ENCODE measurements around the gene DGCR6L. TPM values are rescaled to one million over a fixed set of nuclear protein-coding genes. Genes with fewer than 3 reads are reported as not detected.
"Not testable (repeated sequence)": the region's sequence is repeated elsewhere in the genome, so short reads cannot be mapped to it uniquely, and the experiment has no call there.

Gene DGCR6L
- total RNA-seq (2014; rRNA removed; shearing (Covaris generic); ENCODE audit: low replicate concordance), result 32.7 and 64.7 TPM in 2 replicates

- Histone ChIP-seq H3K4me2 (ENCODE audit: low read depth, low read length, poor library complexity, severe bottlenecking) (peak within 1 kb of the TSS; percentile 95), H3K9me2 (replicated peaks; ENCODE audit: insufficient read depth, low read length) (no peaks in the 10 kb centered on the region), H3K9ac (ENCODE audit: low read length) (peak within 1 kb of the TSS; percentile 92), H3K27me3 (ENCODE audit: low read length) (no peaks in the 10 kb centered on the region), H3K4me1 (ENCODE audit: low read length) (peaks cover 25% of the 10 kb centered on the region), H3K4me3 (ENCODE audit: low read length) (peak within 1 kb of the TSS; percentile 76), H4K20me1 (ENCODE audit: insufficient read depth, low read depth, low read length) (no peaks in the 10 kb centered on the region), H3K27ac (ENCODE audit: low read length) (no peak within 1 kb of the TSS), H2AFZ (ENCODE audit: low read length) (peak within 1 kb of the TSS; percentile 98; the same call in 1 of the 2 replicates), H3K79me2 (ENCODE audit: low read length) (no peaks in the 10 kb centered on the region; the same call in 1 of the 2 replicates), H3K9me3 (ENCODE audit: low read length) (no peaks in the 10 kb centered on the region), H3K36me3 (ENCODE audit: insufficient read depth, low read length) (no peaks in the 10 kb centered on the region)
- peak; percentile 98 for DNase-seq
Observed at GRCh38 chr22:20319745-20320658, at the start of gene DGCR6L. TSS of gene DGCR6L (minus strand) at chr22:20320060. CDS start at chr22:20319988, 72 bp downstream.

GRCh38 chr22:20368875-20369274 is 49.0 kb upstream of the DGCR6L start:
- not testable (repeated sequence) for H3K4me3 ChIP-seq (ENCODE audit: low read length); H3K9me2 ChIP-seq (replicated peaks; ENCODE audit: insufficient read depth, low read length); H3K27me3 ChIP-seq (ENCODE audit: low read length); H3K36me3 ChIP-seq (ENCODE audit: insufficient read depth, low read length); H2AFZ ChIP-seq (ENCODE audit: low read length); H3K79me2 ChIP-seq (ENCODE audit: low read length); H3K9ac ChIP-seq (ENCODE audit: low read length); H3K9me3 ChIP-seq (ENCODE audit: low read length); H3K4me2 ChIP-seq (ENCODE audit: low read depth, low read length, poor library complexity, severe bottlenecking); H4K20me1 ChIP-seq (ENCODE audit: insufficient read depth, low read depth, low read length); H3K4me1 ChIP-seq (ENCODE audit: low read length); H3K27ac ChIP-seq (ENCODE audit: low read length); DNase-seq

GRCh38 chr22:20366841-20367240 is 47.0 kb upstream of the DGCR6L start:
- H3K27me3 ChIP-seq (ENCODE audit: low read length); H3K9me3 ChIP-seq (ENCODE audit: low read length); H3K4me1 ChIP-seq (ENCODE audit: low read length); H3K79me2 ChIP-seq (ENCODE audit: low read length); H4K20me1 ChIP-seq (ENCODE audit: insufficient read depth, low read depth, low read length); H3K9me2 ChIP-seq (replicated peaks; ENCODE audit: insufficient read depth, low read length); H3K4me2 ChIP-seq (ENCODE audit: low read depth, low read length, poor library complexity, severe bottlenecking); H3K36me3 ChIP-seq (ENCODE audit: insufficient read depth, low read length); H3K4me3 ChIP-seq (ENCODE audit: low read length); DNase-seq; H3K27ac ChIP-seq (ENCODE audit: low read length); H2AFZ ChIP-seq (ENCODE audit: low read length); H3K9ac ChIP-seq (ENCODE audit: low read length): not testable (repeated sequence)

GRCh38 chr22:20364335-20365260 is 44.7 kb upstream of the DGCR6L start:
- not testable (repeated sequence) for H3K4me1 ChIP-seq (ENCODE audit: low read length); H3K4me2 ChIP-seq (ENCODE audit: low read depth, low read length, poor library complexity, severe bottlenecking); DNase-seq; H3K36me3 ChIP-seq (ENCODE audit: insufficient read depth, low read length); H3K27ac ChIP-seq (ENCODE audit: low read length); H3K9me3 ChIP-seq (ENCODE audit: low read length); H2AFZ ChIP-seq (ENCODE audit: low read length); H3K9ac ChIP-seq (ENCODE audit: low read length); H3K79me2 ChIP-seq (ENCODE audit: low read length); H3K27me3 ChIP-seq (ENCODE audit: low read length); H4K20me1 ChIP-seq (ENCODE audit: insufficient read depth, low read depth, low read length); H3K9me2 ChIP-seq (replicated peaks; ENCODE audit: insufficient read depth, low read length); H3K4me3 ChIP-seq (ENCODE audit: low read length)

GRCh38 chr22:20362403-20362802 is 42.5 kb upstream of the DGCR6L start:
- not testable (repeated sequence) for H3K27me3 ChIP-seq (ENCODE audit: low read length); H3K36me3 ChIP-seq (ENCODE audit: insufficient read depth, low read length); H4K20me1 ChIP-seq (ENCODE audit: insufficient read depth, low read depth, low read length); H3K9ac ChIP-seq (ENCODE audit: low read length); H2AFZ ChIP-seq (ENCODE audit: low read length); H3K9me3 ChIP-seq (ENCODE audit: low read length); H3K4me1 ChIP-seq (ENCODE audit: low read length); H3K79me2 ChIP-seq (ENCODE audit: low read length); H3K27ac ChIP-seq (ENCODE audit: low read length); DNase-seq; H3K4me3 ChIP-seq (ENCODE audit: low read length); H3K4me2 ChIP-seq (ENCODE audit: low read depth, low read length, poor library complexity, severe bottlenecking); H3K9me2 ChIP-seq (replicated peaks; ENCODE audit: insufficient read depth, low read length)

GRCh38 chr22:20361752-20362229 is 41.9 kb upstream of the DGCR6L start:
- not testable (repeated sequence) for H3K27me3 ChIP-seq (ENCODE audit: low read length); DNase-seq; H3K4me2 ChIP-seq (ENCODE audit: low read depth, low read length, poor library complexity, severe bottlenecking); H3K9ac ChIP-seq (ENCODE audit: low read length); H3K9me2 ChIP-seq (replicated peaks; ENCODE audit: insufficient read depth, low read length); H3K36me3 ChIP-seq (ENCODE audit: insufficient read depth, low read length); H3K4me1 ChIP-seq (ENCODE audit: low read length); H3K4me3 ChIP-seq (ENCODE audit: low read length); H3K79me2 ChIP-seq (ENCODE audit: low read length); H4K20me1 ChIP-seq (ENCODE audit: insufficient read depth, low read depth, low read length); H3K27ac ChIP-seq (ENCODE audit: low read length); H3K9me3 ChIP-seq (ENCODE audit: low read length); H2AFZ ChIP-seq (ENCODE audit: low read length)

- not testable (repeated sequence) for H3K4me1 ChIP-seq (ENCODE audit: low read length); H3K27me3 ChIP-seq (ENCODE audit: low read length); H3K9me3 ChIP-seq (ENCODE audit: low read length); H3K4me3 ChIP-seq (ENCODE audit: low read length); H3K4me2 ChIP-seq (ENCODE audit: low read depth, low read length, poor library complexity, severe bottlenecking); H3K27ac ChIP-seq (ENCODE audit: low read length); H3K79me2 ChIP-seq (ENCODE audit: low read length); H4K20me1 ChIP-seq (ENCODE audit: insufficient read depth, low read depth, low read length); H3K9me2 ChIP-seq (replicated peaks; ENCODE audit: insufficient read depth, low read length); DNase-seq; H3K9ac ChIP-seq (ENCODE audit: low read length); H2AFZ ChIP-seq (ENCODE audit: low read length); H3K36me3 ChIP-seq (ENCODE audit: insufficient read depth, low read length)
Observed at GRCh38 chr22:20360866-20361751, 41.2 kb upstream of the DGCR6L start.
